LNCaP clone FGC (cell line): ENCODE data around the gene STAT4.

Experiments
- DNase-seq: peaks from one replicate; pipeline ENCODE4 v3.0.0-alpha.2; 2011; ENCODE audit warnings: low read depth
- H3K4me3 ChIP-seq: 2 replicates; pipeline ENCODE4 v1.5.1; 2011; ENCODE audit warnings: mild to moderate bottlenecking, low read depth, low read length, control low read depth
- CTCF ChIP-seq: IDR thresholded peaks from 2 replicates; pipeline ENCODE4 v1.5.1; 2012; ENCODE audit warnings: mild to moderate bottlenecking; ENCODE audit not compliant: control insufficient read depth, insufficient read depth; ENCODE audit errors: extremely low read depth

STAT4 gene

GRCh38 chr2:191010887-191011885 lies 139.6 kb downstream of the STAT4 start:
- no peak for TF ChIP-seq CTCF

GRCh38 chr2:191009541-191010374 lies 141.0 kb downstream of the STAT4 start:
- no peak overlapping the region for H3K4me3 ChIP-seq
- no peak for DNase-seq
- TF ChIP-seq CTCF = no peak

More at GRCh38 chr2:191010887-191011885, 139.6 kb downstream of the STAT4 start:
- no peak for DNase-seq
- H3K4me3 ChIP-seq = no peak overlapping the region

GRCh38 chr2:191008286-191008685 lies 142.5 kb downstream of the STAT4 start:
- DNase-seq = no peak
- TF ChIP-seq CTCF = no peak
- H3K4me3 ChIP-seq = no peak overlapping the region

GRCh38 chr2:191006997-191007783 lies 143.6 kb downstream of the STAT4 start:
- DNase-seq = no peak
- H3K4me3 ChIP-seq = no peak overlapping the region
- no peak for TF ChIP-seq CTCF

GRCh38 chr2:191006297-191006696 lies 144.5 kb downstream of the STAT4 start:
- no peak for DNase-seq
- H3K4me3 ChIP-seq = no peak overlapping the region
- no peak for TF ChIP-seq CTCF
